ENCODE results near the gene TRIM15. TPM values are rescaled to one million over a fixed set of nuclear protein-coding genes. Genes with fewer than 3 reads are reported as not detected.

Gene TRIM15
- total and polyA plus RNA-seq, 2 donors (not counting 3 experiments of a cell fraction or from before 2014, with no cell fraction given), result not detected

- FAIRE-seq (no peak), DNase-seq (ENCODE audit: low read depth, low spot score) (no peak)
- no peak overlapping the region for H3K27ac ChIP-seq (ENCODE audit: insufficient read depth, low read depth, low read length)
- H3K36me3 ChIP-seq (ENCODE audit: control insufficient read depth in 2 of 2, extremely low read depth in 1 of 2, insufficient read depth in 2 of 2, low read length in 2 of 2), result peaks cover 11 to 15% of the 10 kb centered on the region in 2 experiments
- H3K4me1 ChIP-seq (ENCODE audit: control insufficient read depth, extremely low read depth, insufficient read depth, low read length), result peaks cover under 1% of the 10 kb centered on the region
- CTCF ChIA-PET, result no interaction called here
- H4K20me1 ChIP-seq (replicated peaks; ENCODE audit: control insufficient read depth, extremely low read depth, insufficient read depth, low read length), result no peaks in the 10 kb centered on the region
- H3K4me2 ChIP-seq (ENCODE audit: insufficient read depth, low read length), result no peak overlapping the region
- no peaks in the 10 kb centered on the region for H3K9me1 ChIP-seq (replicated peaks; ENCODE audit: control insufficient read depth, extremely low read depth, insufficient read depth, low read length)
- TF ChIP-seq POLR2AphosphoS5 (IDR thresholded peaks at IDR 0.05; ENCODE audit: insufficient read depth, low read depth, low read length) (no peak), GATA2 (IDR thresholded peaks at IDR 0.05; ENCODE audit: insufficient read depth, insufficient read length, low read depth, low read length) (no peak), FOS (IDR thresholded peaks at IDR 0.05; ENCODE audit: borderline replicate concordance, insufficient read depth, low read length) (no peak), MYC (IDR thresholded peaks at IDR 0.05; ENCODE audit: low read depth, low read length) (no peak), EZH2 (IDR thresholded peaks at IDR 0.05; ENCODE audit: borderline replicate concordance, low read depth, low read length, severe bottlenecking) (no peak), JUN (IDR thresholded peaks at IDR 0.05; ENCODE audit: borderline replicate concordance, insufficient read depth, insufficient read length, low read depth) (no peak), POLR2A (IDR thresholded peaks at IDR 0.05; ENCODE audit: low read depth, low read length) (no peak)
- TF ChIP-seq, protein P1, sequence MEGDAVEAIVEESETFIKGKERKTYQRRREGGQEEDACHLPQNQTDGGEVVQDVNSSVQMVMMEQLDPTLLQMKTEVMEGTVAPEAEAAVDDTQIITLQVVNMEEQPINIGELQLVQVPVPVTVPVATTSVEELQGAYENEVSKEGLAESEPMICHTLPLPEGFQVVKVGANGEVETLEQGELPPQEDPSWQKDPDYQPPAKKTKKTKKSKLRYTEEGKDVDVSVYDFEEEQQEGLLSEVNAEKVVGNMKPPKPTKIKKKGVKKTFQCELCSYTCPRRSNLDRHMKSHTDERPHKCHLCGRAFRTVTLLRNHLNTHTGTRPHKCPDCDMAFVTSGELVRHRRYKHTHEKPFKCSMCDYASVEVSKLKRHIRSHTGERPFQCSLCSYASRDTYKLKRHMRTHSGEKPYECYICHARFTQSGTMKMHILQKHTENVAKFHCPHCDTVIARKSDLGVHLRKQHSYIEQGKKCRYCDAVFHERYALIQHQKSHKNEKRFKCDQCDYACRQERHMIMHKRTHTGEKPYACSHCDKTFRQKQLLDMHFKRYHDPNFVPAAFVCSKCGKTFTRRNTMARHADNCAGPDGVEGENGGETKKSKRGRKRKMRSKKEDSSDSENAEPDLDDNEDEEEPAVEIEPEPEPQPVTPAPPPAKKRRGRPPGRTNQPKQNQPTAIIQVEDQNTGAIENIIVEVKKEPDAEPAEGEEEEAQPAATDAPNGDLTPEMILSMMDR (IDR thresholded peaks at IDR 0.05; ENCODE audit: extremely low read depth in 1 of 2, insufficient read depth in 1 of 2, low read depth in 1 of 2, low read length in 2 of 2), result no peak
- TF ChIP-seq, protein P2, sequence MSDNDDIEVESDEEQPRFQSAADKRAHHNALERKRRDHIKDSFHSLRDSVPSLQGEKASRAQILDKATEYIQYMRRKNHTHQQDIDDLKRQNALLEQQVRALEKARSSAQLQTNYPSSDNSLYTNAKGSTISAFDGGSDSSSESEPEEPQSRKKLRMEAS (IDR thresholded peaks at IDR 0.05; ENCODE audit: insufficient read depth, insufficient read length), result no peak
- dilution Hi-C loops (cut with MboI; ENCODE audit: extremely low pct_ligation_motif_present, low sequenced_read_pairs) (no loop called here), intact Hi-C loops (cut with micrococcal nuclease) (no loop called here)
- POLR2A ChIA-PET, result no interaction called here
- H2AFZ ChIP-seq (ENCODE audit: low read depth, low read length), result no peak overlapping the region
- no peaks in the 10 kb centered on the region for H3K9me3 ChIP-seq (replicated peaks; ENCODE audit: control insufficient read depth, insufficient read depth, low read length)
- H3K27me3 ChIP-seq (ENCODE audit: control insufficient read depth in 2 of 2, insufficient read depth in 2 of 2, low read length in 2 of 2), result no peaks in the 10 kb centered on the region
- BruUV-seq (replicated peaks), result no TSS peak
- peaks cover 22% of the 10 kb centered on the region for H3K79me2 ChIP-seq (ENCODE audit: control insufficient read depth, insufficient read depth, low read length)
- no peak overlapping the region for H3K4me3 ChIP-seq (replicated peaks in 1 of 3; ENCODE audit: insufficient read depth in 1 of 3, low read depth in 1 of 3, low read length in 3 of 3)
- no peak overlapping the region for H3K9ac ChIP-seq (replicated peaks; ENCODE audit: extremely low read depth, insufficient read depth, low read length)
Observed at GRCh38 chr6:30202366-30202765, 39.0 kb downstream of the TRIM15 start.

Data from endothelial cell of umbilical vein (primary cell).